ENCODE results near the gene ACKR2.

- TF ChIP-seq, protein P1, sequence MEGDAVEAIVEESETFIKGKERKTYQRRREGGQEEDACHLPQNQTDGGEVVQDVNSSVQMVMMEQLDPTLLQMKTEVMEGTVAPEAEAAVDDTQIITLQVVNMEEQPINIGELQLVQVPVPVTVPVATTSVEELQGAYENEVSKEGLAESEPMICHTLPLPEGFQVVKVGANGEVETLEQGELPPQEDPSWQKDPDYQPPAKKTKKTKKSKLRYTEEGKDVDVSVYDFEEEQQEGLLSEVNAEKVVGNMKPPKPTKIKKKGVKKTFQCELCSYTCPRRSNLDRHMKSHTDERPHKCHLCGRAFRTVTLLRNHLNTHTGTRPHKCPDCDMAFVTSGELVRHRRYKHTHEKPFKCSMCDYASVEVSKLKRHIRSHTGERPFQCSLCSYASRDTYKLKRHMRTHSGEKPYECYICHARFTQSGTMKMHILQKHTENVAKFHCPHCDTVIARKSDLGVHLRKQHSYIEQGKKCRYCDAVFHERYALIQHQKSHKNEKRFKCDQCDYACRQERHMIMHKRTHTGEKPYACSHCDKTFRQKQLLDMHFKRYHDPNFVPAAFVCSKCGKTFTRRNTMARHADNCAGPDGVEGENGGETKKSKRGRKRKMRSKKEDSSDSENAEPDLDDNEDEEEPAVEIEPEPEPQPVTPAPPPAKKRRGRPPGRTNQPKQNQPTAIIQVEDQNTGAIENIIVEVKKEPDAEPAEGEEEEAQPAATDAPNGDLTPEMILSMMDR (IDR thresholded peaks at IDR 0.05) = no peak
- TF ChIP-seq POLR2A (IDR thresholded peaks at IDR 0.05) (no peak), POLR2AphosphoS5 (IDR thresholded peaks at IDR 0.05) (no peak)
These were observed 47.3 kb downstream of the ACKR2 start for GRCh38 chr3:42856544-42856943.
